ENCODE data around the gene CUX1.

DNA sequence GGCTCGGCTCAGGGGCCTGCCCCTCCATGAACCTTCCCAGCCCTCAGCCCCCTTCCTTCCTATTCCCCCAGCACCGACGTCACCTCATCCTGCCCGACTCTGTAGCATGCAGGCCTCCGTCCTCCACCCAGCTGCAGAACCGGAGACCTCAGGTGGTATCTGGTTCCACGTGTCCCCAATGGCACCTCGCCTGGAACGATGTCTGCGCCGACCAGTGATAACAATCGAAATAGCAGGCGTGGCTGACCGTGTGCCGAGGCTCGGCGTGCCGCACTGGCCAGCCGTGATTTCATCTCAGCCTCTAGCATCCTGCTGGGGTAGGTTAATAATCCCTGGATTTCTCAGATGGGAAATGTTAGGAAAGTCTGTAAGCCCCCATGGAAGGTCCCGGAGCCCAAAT is 171.7 kb downstream of the CUX1 start:
- TF ChIP-seq GATA2 (IDR thresholded peaks at IDR 0.05; ENCODE audit: low read depth, low read length), result no peak
- TF ChIP-seq GATA3 (IDR thresholded peaks at IDR 0.05; ENCODE audit: low read depth, low read length), result no peak

Data from SH-SY5Y (cell line).